Measurements from ENCODE around the gene ARHGEF7.
"Not testable (repeated sequence)": the region's sequence is repeated elsewhere in the genome, so short reads cannot be mapped to it uniquely, and the experiment has no call there.

The ARHGEF7 gene, protein sequence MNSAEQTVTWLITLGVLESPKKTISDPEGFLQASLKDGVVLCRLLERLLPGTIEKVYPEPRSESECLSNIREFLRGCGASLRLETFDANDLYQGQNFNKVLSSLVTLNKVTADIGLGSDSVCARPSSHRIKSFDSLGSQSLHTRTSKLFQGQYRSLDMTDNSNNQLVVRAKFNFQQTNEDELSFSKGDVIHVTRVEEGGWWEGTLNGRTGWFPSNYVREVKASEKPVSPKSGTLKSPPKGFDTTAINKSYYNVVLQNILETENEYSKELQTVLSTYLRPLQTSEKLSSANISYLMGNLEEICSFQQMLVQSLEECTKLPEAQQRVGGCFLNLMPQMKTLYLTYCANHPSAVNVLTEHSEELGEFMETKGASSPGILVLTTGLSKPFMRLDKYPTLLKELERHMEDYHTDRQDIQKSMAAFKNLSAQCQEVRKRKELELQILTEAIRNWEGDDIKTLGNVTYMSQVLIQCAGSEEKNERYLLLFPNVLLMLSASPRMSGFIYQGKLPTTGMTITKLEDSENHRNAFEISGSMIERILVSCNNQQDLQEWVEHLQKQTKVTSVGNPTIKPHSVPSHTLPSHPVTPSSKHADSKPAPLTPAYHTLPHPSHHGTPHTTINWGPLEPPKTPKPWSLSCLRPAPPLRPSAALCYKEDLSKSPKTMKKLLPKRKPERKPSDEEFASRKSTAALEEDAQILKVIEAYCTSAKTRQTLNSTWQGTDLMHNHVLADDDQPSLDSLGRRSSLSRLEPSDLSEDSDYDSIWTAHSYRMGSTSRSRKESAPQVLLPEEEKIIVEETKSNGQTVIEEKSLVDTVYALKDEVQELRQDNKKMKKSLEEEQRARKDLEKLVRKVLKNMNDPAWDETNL

DNA sequence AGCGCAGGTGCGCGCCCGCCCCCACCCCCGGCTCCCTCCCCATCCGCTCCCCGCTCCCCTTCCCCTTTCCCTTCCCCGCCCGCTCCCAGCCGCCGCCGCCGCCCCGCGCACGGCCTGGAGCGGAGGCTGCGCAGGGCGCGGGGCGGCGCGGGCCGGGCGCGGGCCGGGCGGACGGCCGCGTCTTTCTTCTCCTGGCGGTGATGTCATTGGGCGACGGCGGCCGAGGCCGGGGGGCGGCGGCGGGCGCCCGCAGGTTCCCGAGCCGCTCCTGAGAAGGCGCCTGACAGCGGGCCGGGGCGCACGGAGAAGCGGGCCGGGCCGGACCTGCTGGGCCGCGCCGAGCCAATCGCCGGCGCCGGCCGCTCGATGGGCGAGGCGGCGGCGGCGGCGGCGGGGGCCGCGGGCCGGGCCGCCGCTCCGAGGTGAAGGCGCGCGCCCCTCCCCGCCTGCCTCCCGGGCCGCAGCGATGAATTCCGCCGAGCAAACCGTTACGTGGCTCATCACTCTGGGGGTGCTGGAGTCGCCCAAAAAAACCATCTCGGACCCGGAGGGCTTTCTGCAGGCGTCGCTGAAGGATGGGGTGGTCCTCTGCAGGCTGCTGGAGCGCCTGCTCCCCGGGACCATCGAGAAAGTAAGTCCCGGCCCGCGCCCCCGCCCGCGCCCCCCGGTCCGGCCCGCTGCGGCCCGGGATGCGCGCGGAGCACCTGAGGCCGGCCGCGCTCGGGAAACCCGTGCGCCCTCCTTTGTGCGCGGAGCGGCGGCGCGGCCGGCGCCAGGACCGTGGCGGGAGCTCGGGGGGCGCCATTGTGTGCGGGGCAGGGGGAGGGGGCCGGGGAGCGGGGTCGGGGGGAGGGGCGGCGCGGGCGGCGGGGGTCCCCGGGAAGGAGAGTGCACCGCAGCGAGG, at the start of gene ARHGEF7:
ARHGEF7 (plus strand) TSS at position 250 of the 904 bp plus-strand sequence; CDS start at position 467, 217 bp downstream.
- DNase-seq (ENCODE audit: low read depth in 2 of 2): no peak

DNA sequence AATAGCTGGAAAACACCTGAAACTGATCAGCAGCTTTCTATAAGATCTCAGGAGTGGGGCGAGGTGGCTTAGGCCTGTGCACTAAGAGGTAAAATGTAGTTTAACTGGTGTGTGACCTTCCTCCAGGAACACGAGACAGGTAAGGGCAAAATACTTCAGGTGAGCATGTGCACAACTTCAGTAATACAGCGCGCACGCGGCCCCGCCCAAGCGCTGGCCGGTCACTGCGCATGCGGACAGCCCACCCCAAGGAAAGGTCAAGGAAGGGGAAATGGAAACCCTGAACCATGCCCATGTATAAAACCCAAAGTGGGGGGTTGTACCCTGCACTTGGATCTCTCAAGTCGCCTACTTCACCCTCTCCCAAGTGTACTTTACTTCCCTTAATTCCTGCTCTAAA, 49.4 kb upstream of the ARHGEF7 start:
- no peak for DNase-seq (ENCODE audit: low read depth in 2 of 2)

- no peak for DNase-seq (ENCODE audit: low read depth in 2 of 2)
Observed at GRCh38 chr13:111066544-111066943, 48.6 kb upstream of the ARHGEF7 start.

DNA sequence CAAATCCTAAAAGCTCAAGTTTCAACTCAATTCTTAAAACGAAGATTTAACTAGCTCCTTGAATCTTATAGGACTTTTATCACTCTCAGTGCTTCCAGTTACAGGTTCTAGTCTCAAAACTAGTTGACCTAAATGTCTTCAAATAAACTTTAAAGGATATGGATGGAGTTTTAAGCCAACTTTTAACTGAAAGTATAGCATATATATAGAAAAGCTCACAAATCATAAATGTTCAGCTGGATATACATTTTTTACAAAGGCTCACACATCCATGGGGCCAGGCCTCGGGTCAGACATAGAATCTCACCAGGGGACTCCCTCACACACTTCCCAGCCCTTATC, 47.1 kb upstream of the ARHGEF7 start:
- no peak for DNase-seq (ENCODE audit: low read depth in 2 of 2)

- not testable (repeated sequence) for DNase-seq (ENCODE audit: low read depth in 2 of 2)
Observed at GRCh38 chr13:111071120-111071519, 44.0 kb upstream of the ARHGEF7 start.

DNA sequence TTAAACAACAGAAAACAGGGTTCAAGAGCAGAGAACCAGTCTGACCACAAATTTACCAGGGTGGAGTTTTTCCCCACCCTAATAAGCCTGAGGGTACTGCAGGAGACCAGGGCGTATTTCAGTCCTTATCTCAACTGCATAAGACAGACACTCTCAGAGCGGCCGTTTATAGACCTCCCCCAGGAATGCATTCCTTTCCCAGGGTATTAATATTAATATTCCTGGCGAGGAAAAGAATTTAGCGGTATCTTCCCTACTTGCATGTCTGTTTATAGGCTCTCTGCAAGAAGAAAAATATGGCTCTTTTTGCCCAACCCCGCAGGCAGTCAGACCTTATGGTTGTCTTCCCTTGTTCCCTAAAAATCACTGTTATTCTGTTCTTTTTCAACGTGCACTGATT, 43.6 kb upstream of the ARHGEF7 start:
- DNase-seq (ENCODE audit: low read depth in 2 of 2): not testable (repeated sequence)

DNA sequence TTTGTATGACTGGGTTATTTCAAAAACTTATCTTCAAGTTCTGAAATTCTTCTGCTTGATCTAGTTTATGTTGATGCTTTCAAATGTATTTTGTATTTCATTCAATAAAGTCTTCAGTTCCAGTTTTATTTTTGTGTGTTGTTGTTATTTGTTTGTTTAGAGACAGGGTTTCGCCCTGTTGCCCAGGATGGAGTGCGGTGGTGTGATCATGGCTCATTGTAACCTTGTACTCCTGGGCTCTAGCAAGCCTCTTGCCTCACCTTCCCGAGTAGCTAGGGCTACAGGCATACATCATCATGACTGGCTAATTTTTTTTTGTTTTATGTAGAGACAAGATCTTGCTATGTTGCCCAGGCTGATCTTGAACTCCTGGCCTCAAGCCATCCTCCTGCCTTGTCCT, 40.3 kb upstream of the ARHGEF7 start:
- DNase-seq (ENCODE audit: low read depth in 2 of 2): no peak

GRCh38 chr13:111076155-111077013, 38.7 kb upstream of the ARHGEF7 start:
- no peak for DNase-seq (ENCODE audit: low read depth in 2 of 2)

- no peak for DNase-seq (ENCODE audit: low read depth in 2 of 2)
Observed at GRCh38 chr13:111079375-111079774, 35.7 kb upstream of the ARHGEF7 start.

DNA sequence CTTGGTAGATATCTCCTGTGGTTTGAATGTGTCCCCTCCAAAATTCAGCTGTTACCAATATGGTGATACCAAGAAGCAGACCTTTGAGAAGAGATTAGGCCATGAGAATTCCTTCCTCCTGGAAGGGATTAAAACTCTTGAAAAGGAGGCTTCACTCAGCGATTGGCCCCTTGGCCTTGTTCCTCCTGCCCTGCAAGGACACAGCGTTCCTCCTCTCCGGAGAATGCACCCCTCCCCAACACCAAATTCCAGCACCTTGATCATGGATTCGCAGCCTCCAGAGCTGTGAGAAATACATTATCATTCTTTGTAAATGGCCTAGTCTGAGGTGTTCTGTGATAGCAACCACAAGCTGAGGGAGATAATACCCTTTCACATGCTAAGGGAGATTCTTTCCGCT, 34.5 kb upstream of the ARHGEF7 start:
- DNase-seq (ENCODE audit: low read depth in 2 of 2): no peak

- DNase-seq (ENCODE audit: low read depth in 2 of 2): no peak
Observed at GRCh38 chr13:111082240-111082639, 32.9 kb upstream of the ARHGEF7 start.

GRCh38 chr13:111082769-111083168, 32.3 kb upstream of the ARHGEF7 start:
- not testable (repeated sequence) for DNase-seq (ENCODE audit: low read depth in 2 of 2)

GRCh38 chr13:111083693-111084092, 31.4 kb upstream of the ARHGEF7 start:
- not testable (repeated sequence) for DNase-seq (ENCODE audit: low read depth in 2 of 2)

DNA sequence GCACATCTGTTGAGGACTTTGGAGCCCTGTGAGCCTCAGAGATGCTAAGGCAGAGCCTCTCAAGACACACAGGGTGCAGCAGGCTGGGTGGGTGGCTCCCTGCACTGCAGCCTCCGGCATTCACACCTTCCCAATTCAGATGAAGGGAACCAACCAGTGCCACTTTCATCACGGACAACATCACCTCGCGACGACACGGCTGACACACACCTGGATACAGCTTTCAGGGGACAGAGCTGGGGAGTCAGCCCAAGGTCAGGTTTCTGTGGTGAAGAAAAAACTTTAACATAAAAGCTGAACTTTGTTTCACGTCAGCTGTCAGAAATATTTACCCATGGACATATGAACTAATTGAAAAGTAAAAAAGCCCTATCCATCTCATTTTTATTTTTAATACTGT, 24.9 kb upstream of the ARHGEF7 start:
- no peak for DNase-seq (ENCODE audit: low read depth in 2 of 2)

- DNase-seq (ENCODE audit: low read depth in 2 of 2): no peak
Observed at GRCh38 chr13:111092685-111093084, 22.4 kb upstream of the ARHGEF7 start.

DNA sequence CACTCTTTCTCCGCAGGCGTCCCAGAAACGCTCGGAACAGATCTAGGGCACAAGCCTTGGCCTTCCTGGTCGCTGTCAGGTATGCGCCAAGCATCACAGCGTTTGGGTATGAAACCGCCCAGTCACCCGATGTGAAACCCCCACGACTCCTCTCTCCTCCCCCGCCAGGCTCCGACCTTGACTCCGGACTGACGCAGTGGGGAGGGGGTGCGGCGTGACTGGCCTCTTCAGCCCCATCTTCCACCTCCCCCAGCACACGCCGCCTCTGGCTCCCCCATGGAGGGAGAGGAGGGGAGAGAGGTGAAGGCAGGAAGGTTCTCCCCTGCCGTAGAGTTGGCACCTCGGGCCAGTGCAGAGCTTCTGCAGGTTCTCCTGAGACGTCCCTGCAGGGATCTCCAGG, 22.0 kb upstream of the ARHGEF7 start:
- no peak for DNase-seq (ENCODE audit: low read depth in 2 of 2)

DNA sequence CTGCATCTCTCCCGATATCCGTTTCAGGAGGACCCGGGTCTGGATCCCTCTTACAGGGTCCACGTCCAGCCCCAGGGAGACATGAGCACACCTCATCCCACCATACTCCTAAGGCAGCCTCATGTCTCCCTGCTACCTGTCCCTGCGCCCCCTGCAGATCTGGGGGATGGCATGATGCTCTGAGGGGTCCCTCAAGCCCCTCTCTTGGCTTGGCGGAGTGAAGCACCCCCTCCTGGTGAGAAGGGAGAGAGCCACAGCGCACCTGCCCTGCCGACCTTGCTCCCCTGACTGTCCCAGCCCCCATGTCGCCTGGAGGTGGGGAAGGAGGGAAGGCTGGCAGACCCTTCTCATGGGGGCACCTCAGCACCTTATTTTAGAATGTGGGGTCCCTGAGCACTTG, 21.5 kb upstream of the ARHGEF7 start:
- no peak for DNase-seq (ENCODE audit: low read depth in 2 of 2)

GRCh38 chr13:111095031-111095840, 19.9 kb upstream of the ARHGEF7 start:
- DNase-seq (ENCODE audit: low read depth in 2 of 2): no peak

GRCh38 chr13:111095911-111096501, 19.1 kb upstream of the ARHGEF7 start:
- no peak for DNase-seq (ENCODE audit: low read depth in 2 of 2)

GRCh38 chr13:111099290-111099689, 15.8 kb upstream of the ARHGEF7 start:
- DNase-seq (ENCODE audit: low read depth in 2 of 2): no peak

All from stimulated activated CD4-positive, alpha-beta T cell treated with anti-CD3 and anti-CD28 coated beads, Interleukin-4, amount 100 ng/mL, for 48 hours (primary cell).